ENCODE results near the gene NAXE.
"Not testable (repeated sequence)": the region's sequence is repeated elsewhere in the genome, so short reads cannot be mapped to it uniquely, and the experiment has no call there.

NAXE gene

GRCh38 chr1:156591432-156592157 is at the start of gene NAXE:
NAXE (plus strand) TSS chr1:156591776; CDS start chr1:156591805, 29 bp downstream.
- peak; percentile 46 to 80 (median 64) for DNase-seq

- no peak for DNase-seq
These were observed 48.5 kb upstream of the NAXE start for GRCh38 chr1:156543066-156543465.

GRCh38 chr1:156544592-156545102 is 46.9 kb upstream of the NAXE start:
- DNase-seq: no peak

GRCh38 chr1:156546267-156546666 is 45.3 kb upstream of the NAXE start:
- no peak for DNase-seq

- no peak for DNase-seq
These were observed 44.1 kb upstream of the NAXE start for GRCh38 chr1:156547434-156547833.

- no peak for DNase-seq
These were observed 43.6 kb upstream of the NAXE start for GRCh38 chr1:156547982-156548381.

GRCh38 chr1:156549390-156549789 is 42.2 kb upstream of the NAXE start:
- DNase-seq: no peak

GRCh38 chr1:156549831-156550230 is 41.7 kb upstream of the NAXE start:
- DNase-seq: no peak

- no peak for DNase-seq
These were observed 41.2 kb upstream of the NAXE start for GRCh38 chr1:156550346-156550745.

GRCh38 chr1:156551066-156551643 is 40.4 kb upstream of the NAXE start:
- no peak for DNase-seq

- no peak for DNase-seq
These were observed 39.7 kb upstream of the NAXE start for GRCh38 chr1:156551869-156552268.

- DNase-seq: no peak
These were observed 39.1 kb upstream of the NAXE start for GRCh38 chr1:156552518-156552917.

- not testable (repeated sequence) for DNase-seq
These were observed 38.6 kb upstream of the NAXE start for GRCh38 chr1:156552937-156553336.

GRCh38 chr1:156553860-156554485 is 37.6 kb upstream of the NAXE start:
- DNase-seq: no peak

GRCh38 chr1:156554971-156555370 is 36.6 kb upstream of the NAXE start:
- DNase-seq: no peak

GRCh38 chr1:156555715-156556114 is 35.9 kb upstream of the NAXE start:
- DNase-seq: no peak

- no peak for DNase-seq
These were observed 35.2 kb upstream of the NAXE start for GRCh38 chr1:156556354-156556753.

- no peak for DNase-seq
These were observed 32.3 kb upstream of the NAXE start for GRCh38 chr1:156559086-156559796.

- DNase-seq: no peak
These were observed 31.7 kb upstream of the NAXE start for GRCh38 chr1:156559797-156560385.

GRCh38 chr1:156560585-156561163 is 30.9 kb upstream of the NAXE start:
- DNase-seq: no peak

GRCh38 chr1:156565519-156565918 is 26.1 kb upstream of the NAXE start:
- no peak for DNase-seq

GRCh38 chr1:156566436-156566835 is 25.1 kb upstream of the NAXE start:
- no peak for DNase-seq

Data from stimulated activated naive CD4-positive, alpha-beta T cell (primary cell).